HepG2 (cell line): Measurements from ENCODE around the gene AHR. TPM values are rescaled to one million over a fixed set of nuclear protein-coding genes. Genes with fewer than 3 reads are reported as not detected.

ENCODE experiments used
- MXI1 ChIP-seq: IDR thresholded peaks from 3 replicates; pipeline ENCODE4 v1.6.1; 2012; ENCODE audit warnings: low read depth, low read length, inconsistent platforms, borderline replicate concordance
- PLSCR1 ChIP-seq: sonication (generic); formaldehyde crosslinking; IDR thresholded peaks from 2 replicates; pipeline ENCODE4 v1.5.0; 2020; ENCODE audit warnings: missing genetic modification reagents, mild to moderate bottlenecking, borderline replicate concordance
- POGZ ChIP-seq: sonication (generic); formaldehyde crosslinking; IDR thresholded peaks from 2 replicates; pipeline ENCODE4 v1.4.0; 2020; ENCODE audit warnings: mild to moderate bottlenecking, missing genetic modification reagents
- SP5 ChIP-seq: IDR thresholded peaks from 2 replicates; pipeline ENCODE4 v1.6.1; 2016; ENCODE audit warnings: low read depth, borderline replicate concordance
- STAT5B ChIP-seq: sonication (generic); formaldehyde crosslinking; IDR thresholded peaks from 2 replicates; pipeline ENCODE4 v1.4.0; 2020; ENCODE audit warnings: missing genetic modification reagents
- TBX2 ChIP-seq: sonication (generic); formaldehyde crosslinking; IDR thresholded peaks from 2 replicates; pipeline ENCODE4 v1.5.0; 2020; ENCODE audit warnings: missing genetic modification reagents, mild to moderate bottlenecking, borderline replicate concordance
- ZFY ChIP-seq: sonication (generic); formaldehyde crosslinking; IDR thresholded peaks from 2 replicates; pipeline ENCODE4 v1.4.0; 2020; ENCODE audit warnings: missing genetic modification reagents
- ZNF318 ChIP-seq: sonication (generic); formaldehyde crosslinking; IDR thresholded peaks from 2 replicates; pipeline ENCODE4 v1.4.0; 2020; ENCODE audit warnings: mild to moderate bottlenecking, missing genetic modification reagents
- ZNF878 ChIP-seq: sonication (generic); formaldehyde crosslinking; IDR thresholded peaks from 2 replicates; pipeline ENCODE4 v1.8.1; 2023; ENCODE audit warnings: mild to moderate bottlenecking, missing genetic modification reagents, moderate library complexity
- polyA plus RNA-seq, 8 experiments: library from polyadenylated mRNA; depleted of rRNA in 3 of 8; stranded (reverse) in 7 of 8; unstranded in 1 of 8; fragments of >200 nt; fragmentation: Illumina TruSeq in 4 of 8; extraction: Trizol in 4 of 8; gene quantifications; 2 replicates each; pipeline versions ENCODE4 v1.2.1 to v1.2.3, GENCODE V29; 2011 to 2016; ENCODE audit warnings: low read depth in 4 of 8, missing spikeins in 1 of 8, mixed read lengths in 1 of 8; ENCODE audit not compliant: insufficient read depth in 1 of 8
- total RNA-seq, 5 experiments: library from RNA; depleted of rRNA; stranded (reverse); fragments of >200 nt; fragmentation: Illumina TruSeq; extraction: Trizol; gene quantifications; 2 replicates each; pipeline ENCODE4 v1.2.3, GENCODE V29; 2016; ENCODE audit warnings: low read depth in 1 of 5
- TF ChIP-seq, protein P1 (sequence below), 2 experiments: sonication (generic) in 1 of 2; formaldehyde crosslinking in 1 of 2; IDR thresholded peaks; 2 replicates each; pipeline versions ENCODE4 v1.4.0 to v1.6.1; 2018 to 2020; ENCODE audit warnings: missing genetic modification reagents in 2 of 2, borderline replicate concordance in 1 of 2, low read depth in 1 of 2, mild to moderate bottlenecking in 1 of 2, missing biosample characterization in 1 of 2
- TF ChIP-seq, protein P2 (sequence below): sonication (generic); formaldehyde crosslinking; IDR thresholded peaks from 2 replicates; pipeline ENCODE4 v1.4.0; 2020; ENCODE audit warnings: missing genetic modification reagents, borderline replicate concordance
- TF ChIP-seq, protein P3 (sequence below): sonication (generic); formaldehyde crosslinking; IDR thresholded peaks from 2 replicates; pipeline ENCODE4 v1.4.0; 2020; ENCODE audit warnings: missing genetic modification reagents

The AHR gene
- total and polyA plus RNA-seq, 2 of the 13 experiments (the other 11 are each of a cell fraction or from before 2014, with no cell fraction given), result 9.0 to 31.3 TPM

- no peak for TF ChIP-seq POGZ (CRISPR knock-in tag)
- peak; percentile 35; the same call in 1 of the 3 replicates for TF ChIP-seq MXI1
- TF ChIP-seq, protein P1, sequence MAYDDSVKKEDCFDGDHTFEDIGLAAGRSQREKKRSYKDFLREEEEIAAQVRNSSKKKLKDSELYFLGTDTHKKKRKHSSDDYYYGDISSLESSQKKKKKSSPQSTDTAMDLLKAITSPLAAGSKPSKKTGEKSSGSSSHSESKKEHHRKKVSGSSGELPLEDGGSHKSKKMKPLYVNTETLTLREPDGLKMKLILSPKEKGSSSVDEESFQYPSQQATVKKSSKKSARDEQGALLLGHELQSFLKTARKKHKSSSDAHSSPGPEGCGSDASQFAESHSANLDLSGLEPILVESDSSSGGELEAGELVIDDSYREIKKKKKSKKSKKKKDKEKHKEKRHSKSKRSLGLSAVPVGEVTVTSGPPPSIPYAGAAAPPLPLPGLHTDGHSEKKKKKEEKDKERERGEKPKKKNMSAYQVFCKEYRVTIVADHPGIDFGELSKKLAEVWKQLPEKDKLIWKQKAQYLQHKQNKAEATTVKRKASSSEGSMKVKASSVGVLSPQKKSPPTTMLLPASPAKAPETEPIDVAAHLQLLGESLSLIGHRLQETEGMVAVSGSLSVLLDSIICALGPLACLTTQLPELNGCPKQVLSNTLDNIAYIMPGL (CRISPR knock-in tag; IDR thresholded peaks at IDR 0.05; ENCODE audit: borderline replicate concordance in 1 of 2, low read depth in 1 of 2), result peak; percentile 32 to 88; a peak in 2 of 4 replicates
- TF ChIP-seq ZFY, result peak; percentile 71
- no peak for TF ChIP-seq SP5 (CRISPR knock-in tag)
- peak; percentile 69; the same call in 1 of the 2 replicates for TF ChIP-seq TBX2 (CRISPR knock-in tag)
- TF ChIP-seq, protein P2, sequence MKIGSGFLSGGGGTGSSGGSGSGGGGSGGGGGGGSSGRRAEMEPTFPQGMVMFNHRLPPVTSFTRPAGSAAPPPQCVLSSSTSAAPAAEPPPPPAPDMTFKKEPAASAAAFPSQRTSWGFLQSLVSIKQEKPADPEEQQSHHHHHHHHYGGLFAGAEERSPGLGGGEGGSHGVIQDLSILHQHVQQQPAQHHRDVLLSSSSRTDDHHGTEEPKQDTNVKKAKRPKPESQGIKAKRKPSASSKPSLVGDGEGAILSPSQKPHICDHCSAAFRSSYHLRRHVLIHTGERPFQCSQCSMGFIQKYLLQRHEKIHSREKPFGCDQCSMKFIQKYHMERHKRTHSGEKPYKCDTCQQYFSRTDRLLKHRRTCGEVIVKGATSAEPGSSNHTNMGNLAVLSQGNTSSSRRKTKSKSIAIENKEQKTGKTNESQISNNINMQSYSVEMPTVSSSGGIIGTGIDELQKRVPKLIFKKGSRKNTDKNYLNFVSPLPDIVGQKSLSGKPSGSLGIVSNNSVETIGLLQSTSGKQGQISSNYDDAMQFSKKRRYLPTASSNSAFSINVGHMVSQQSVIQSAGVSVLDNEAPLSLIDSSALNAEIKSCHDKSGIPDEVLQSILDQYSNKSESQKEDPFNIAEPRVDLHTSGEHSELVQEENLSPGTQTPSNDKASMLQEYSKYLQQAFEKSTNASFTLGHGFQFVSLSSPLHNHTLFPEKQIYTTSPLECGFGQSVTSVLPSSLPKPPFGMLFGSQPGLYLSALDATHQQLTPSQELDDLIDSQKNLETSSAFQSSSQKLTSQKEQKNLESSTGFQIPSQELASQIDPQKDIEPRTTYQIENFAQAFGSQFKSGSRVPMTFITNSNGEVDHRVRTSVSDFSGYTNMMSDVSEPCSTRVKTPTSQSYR (CRISPR knock-in tag), result peak; percentile 34; the same call in 1 of the 2 replicates
- TF ChIP-seq STAT5B, result no peak
- no peak for TF ChIP-seq ZNF318
- TF ChIP-seq, protein P3, sequence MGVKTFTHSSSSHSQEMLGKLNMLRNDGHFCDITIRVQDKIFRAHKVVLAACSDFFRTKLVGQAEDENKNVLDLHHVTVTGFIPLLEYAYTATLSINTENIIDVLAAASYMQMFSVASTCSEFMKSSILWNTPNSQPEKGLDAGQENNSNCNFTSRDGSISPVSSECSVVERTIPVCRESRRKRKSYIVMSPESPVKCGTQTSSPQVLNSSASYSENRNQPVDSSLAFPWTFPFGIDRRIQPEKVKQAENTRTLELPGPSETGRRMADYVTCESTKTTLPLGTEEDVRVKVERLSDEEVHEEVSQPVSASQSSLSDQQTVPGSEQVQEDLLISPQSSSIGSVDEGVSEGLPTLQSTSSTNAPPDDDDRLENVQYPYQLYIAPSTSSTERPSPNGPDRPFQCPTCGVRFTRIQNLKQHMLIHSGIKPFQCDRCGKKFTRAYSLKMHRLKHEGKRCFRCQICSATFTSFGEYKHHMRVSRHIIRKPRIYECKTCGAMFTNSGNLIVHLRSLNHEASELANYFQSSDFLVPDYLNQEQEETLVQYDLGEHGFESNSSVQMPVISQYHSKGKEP (CRISPR knock-in tag), result no peak
- TF ChIP-seq ZNF878 (CRISPR knock-in tag), result no peak
- no peak for TF ChIP-seq PLSCR1 (CRISPR knock-in tag)
These were observed 509 bp downstream of the AHR start (continued) for GRCh38 chr7:17298840-17299482.
